Hepatocyte (in vitro differentiated cells): ENCODE data around the gene ARMCX1.
"Not testable (repeated sequence)": the region's sequence is repeated elsewhere in the genome, so short reads cannot be mapped to it uniquely, and the experiment has no call there.

ENCODE experiments used
- EZH2 ChIP-seq: fragments of 200-600 bp; sonication (generic); IDR thresholded peaks from 2 replicates; pipeline ENCODE4 v1.6.1; 2016; ENCODE audit warnings: antibody characterized with exemption, mild to moderate bottlenecking, borderline replicate concordance
- TF ChIP-seq, protein P1 (sequence below): fragments of 200-600 bp; sonication (generic); IDR thresholded peaks from 2 replicates; pipeline ENCODE4 v1.5.1; 2016; ENCODE audit warnings: antibody characterized with exemption, mild to moderate bottlenecking; ENCODE audit not compliant: poor library complexity

DNA sequence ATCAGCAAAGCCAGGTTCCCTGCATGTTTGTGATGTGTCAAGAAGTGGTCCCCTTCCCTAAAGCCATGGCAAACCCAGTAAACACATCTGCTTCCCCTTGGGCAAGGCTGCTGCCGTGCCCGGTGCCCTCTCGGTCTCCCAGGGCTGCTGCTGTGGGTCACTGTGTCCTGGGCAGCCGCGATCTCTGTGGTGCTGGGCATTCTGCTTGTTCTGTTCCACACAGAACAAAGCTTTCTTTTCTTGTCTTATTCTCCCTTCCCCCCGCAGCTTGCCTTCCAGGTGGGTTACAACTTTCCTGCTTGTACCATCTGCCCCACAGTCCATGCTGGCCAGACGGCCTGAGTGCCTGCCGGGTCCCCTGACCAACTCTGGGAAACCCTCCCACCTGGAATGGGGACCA, 49.2 kb downstream of the ARMCX1 start:
- TF ChIP-seq, protein P1, sequence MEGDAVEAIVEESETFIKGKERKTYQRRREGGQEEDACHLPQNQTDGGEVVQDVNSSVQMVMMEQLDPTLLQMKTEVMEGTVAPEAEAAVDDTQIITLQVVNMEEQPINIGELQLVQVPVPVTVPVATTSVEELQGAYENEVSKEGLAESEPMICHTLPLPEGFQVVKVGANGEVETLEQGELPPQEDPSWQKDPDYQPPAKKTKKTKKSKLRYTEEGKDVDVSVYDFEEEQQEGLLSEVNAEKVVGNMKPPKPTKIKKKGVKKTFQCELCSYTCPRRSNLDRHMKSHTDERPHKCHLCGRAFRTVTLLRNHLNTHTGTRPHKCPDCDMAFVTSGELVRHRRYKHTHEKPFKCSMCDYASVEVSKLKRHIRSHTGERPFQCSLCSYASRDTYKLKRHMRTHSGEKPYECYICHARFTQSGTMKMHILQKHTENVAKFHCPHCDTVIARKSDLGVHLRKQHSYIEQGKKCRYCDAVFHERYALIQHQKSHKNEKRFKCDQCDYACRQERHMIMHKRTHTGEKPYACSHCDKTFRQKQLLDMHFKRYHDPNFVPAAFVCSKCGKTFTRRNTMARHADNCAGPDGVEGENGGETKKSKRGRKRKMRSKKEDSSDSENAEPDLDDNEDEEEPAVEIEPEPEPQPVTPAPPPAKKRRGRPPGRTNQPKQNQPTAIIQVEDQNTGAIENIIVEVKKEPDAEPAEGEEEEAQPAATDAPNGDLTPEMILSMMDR: not testable (repeated sequence)
- TF ChIP-seq EZH2: not testable (repeated sequence)
